ENCODE data around the gene WWP2.

- TF ChIP-seq POLR2AphosphoS5 (IDR thresholded peaks at IDR 0.05; ENCODE audit: insufficient read depth, low read depth, low read length) = no peak
- no peak for TF ChIP-seq EZH2 (IDR thresholded peaks at IDR 0.05; ENCODE audit: borderline replicate concordance, low read depth, low read length, severe bottlenecking)
These were observed 52.4 kb downstream of the WWP2 start for GRCh38 chr16:69814561-69814960.

Data from endothelial cell of umbilical vein (primary cell).